Measurements from ENCODE around the gene SH3GLB1.

SH3GLB1 gene

DNA sequence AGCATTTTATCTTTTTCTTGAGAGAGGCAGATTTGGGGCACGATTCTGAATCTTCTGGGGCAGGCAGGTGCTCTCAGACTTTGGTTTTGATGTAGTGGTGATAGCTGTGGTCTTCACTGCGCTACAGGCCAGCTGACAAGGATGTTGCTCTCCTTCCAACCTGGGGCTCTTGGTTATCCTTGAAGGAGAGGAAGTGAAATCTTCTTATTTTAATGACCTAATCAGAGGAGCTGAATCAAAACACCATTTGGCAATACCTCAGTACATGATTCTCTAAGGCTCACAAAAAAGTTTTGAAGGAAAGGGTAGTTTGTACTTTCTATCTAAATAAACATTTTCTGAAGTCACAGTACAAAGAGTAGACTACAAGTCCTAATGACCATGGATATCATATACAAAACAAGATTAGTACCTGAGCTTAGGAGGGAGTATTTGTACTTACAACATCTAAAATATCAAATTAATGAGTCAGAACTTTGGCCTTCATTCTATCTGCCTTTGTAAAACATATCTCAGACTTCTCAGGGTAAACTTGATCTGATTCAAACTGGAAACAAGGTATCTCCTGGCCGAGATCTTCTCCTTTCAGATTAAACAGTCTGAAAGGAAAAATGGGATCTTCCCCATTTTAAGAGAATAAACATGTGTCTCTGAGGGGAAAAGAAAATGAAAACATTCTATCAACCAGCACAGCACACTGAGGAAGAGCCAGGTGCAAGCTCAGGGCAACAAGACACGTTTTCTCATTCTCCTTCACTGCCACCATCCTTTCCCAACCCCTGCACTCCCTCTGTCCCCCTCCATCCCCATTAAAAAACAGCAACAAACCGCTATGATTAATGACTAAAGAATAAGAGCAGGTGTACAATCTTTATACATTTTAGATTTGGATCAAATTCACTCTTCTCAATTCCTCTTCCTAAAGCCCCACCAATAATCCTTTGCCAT is 69.2 kb downstream of the SH3GLB1 start:
- DNase-seq (ENCODE audit: low read depth in 2 of 2) = no peak

DNA sequence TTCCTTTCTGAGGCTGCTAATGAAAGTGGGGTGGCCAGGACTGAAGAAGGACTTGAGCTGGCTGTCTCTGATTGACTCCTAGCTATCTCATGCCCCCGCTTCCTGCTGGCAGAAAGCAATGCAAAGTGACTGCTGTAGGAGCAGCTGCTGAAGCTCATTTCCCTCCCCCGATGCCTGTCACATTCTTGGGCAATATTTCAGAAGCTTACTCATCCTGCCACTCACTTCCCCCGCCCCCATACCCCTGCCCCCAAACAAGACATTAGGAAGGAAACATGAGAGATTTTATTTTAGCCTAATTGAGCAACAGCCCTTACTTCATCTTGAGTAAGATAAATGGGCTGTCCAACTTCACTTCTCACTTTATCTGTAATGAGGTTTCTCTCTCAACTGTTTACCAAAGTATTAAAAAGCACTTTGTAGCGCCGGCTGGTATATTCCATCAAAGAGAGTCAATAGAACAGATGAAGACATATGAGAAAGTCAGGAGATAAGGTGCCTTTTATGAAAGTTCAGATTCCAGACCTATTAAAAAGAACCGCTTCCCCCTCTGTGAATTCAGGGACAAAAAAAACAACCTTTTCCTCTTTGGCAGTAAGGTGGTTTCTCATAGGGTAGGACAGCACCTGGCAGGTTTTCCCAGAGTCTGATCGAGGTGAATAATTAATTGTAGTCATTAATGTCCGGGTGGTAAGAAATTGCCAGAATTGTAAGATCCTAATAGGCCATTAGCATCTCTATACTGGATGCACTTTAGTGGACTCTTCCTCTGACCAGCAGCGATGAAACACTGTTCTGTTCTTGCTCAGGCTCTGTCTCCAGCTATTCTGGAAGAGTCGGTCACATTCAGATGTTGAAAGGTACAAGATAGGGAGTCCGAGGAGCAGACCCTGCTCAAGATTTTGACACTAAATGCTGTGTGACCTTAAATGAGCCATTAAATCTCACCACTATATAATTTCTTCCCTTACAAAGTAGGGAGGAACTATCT is 70.2 kb downstream of the SH3GLB1 start:
- peak in 1 of 2 donors; percentile 5 for DNase-seq (ENCODE audit: low read depth in 2 of 2)

- DNase-seq (ENCODE audit: low read depth in 2 of 2) = no peak
Measured at GRCh38 chr1:86775395-86775794, 71.0 kb downstream of the SH3GLB1 start.

GRCh38 chr1:86776108-86776507 is 71.7 kb downstream of the SH3GLB1 start:
- DNase-seq (ENCODE audit: low read depth in 2 of 2) = no peak

- DNase-seq (ENCODE audit: low read depth in 2 of 2) = no peak
Measured at GRCh38 chr1:86778569-86779239, 74.3 kb downstream of the SH3GLB1 start.

- DNase-seq (ENCODE audit: low read depth in 2 of 2) = no peak
Measured at GRCh38 chr1:86779308-86780191, 75.2 kb downstream of the SH3GLB1 start.

- no peak for DNase-seq (ENCODE audit: low read depth in 2 of 2)
Measured at GRCh38 chr1:86782482-86782881, 78.1 kb downstream of the SH3GLB1 start.

DNA sequence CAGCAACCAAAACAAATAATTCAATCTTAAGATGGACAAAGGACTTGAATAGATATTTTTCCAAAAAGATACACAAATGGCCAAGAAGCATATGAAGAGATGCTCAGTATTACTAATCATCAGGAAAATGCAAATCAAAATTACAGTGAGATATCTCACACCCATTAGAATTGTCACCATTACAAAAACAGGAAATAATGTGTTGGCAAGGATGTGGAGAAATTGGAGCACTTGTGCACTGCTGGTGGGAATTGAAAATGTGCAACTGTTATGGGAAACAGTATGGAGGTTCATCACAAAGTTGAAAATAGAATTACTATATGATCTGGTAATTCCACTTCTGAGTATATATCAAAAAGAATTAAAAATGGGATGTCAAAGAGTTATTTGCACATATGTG is 83.2 kb downstream of the SH3GLB1 start:
- no peak for DNase-seq (ENCODE audit: low read depth in 2 of 2)

GRCh38 chr1:86788300-86789206 is 84.2 kb downstream of the SH3GLB1 start:
- no peak for DNase-seq (ENCODE audit: low read depth in 2 of 2)

GRCh38 chr1:86795316-86795715 is 90.9 kb downstream of the SH3GLB1 start:
- no peak for DNase-seq (ENCODE audit: low read depth in 2 of 2)

All from stimulated activated CD4-positive, alpha-beta T cell treated with anti-CD3 and anti-CD28 coated beads, Interleukin-1b, Interleukin-23, amount 100 ng/mL, for 1 hour (primary cell).